K562 treated with DMSO at 1 percent for 48 hours (cell line): ENCODE measurements around the gene TIMM44. TPM values are rescaled to one million over a fixed set of nuclear protein-coding genes. Genes with fewer than 3 reads are reported as not detected.

Experiments used
- total RNA-seq: library from RNA; unstranded; fragments of 300-600 nt; gene quantifications from 2 replicates; pipeline ENCODE4 v1.2.3, GENCODE V29; 2022; ENCODE audit warnings: low replicate concordance; ENCODE audit errors: extremely low read depth

The TIMM44 gene
- not detected in 2 replicates for total RNA-seq

GRCh38 chr19:7943444-7944176 lies at the start of gene TIMM44:
TSS of gene TIMM44 (minus strand) at chr19:7943666. CDS start at chr19:7943651, 15 bp downstream.

GRCh38 chr19:7926021-7926726 lies 17.3 kb downstream of the TIMM44 start, which contains the start of gene CTXN1:
TSS of gene CTXN1 (minus strand) at chr19:7926135. CDS start at chr19:7925538, 597 bp downstream.

GRCh38 chr19:7919610-7920518 lies 23.6 kb downstream of the TIMM44 start, which contains the start of gene SNAPC2:
TSS of gene SNAPC2 (plus strand) at chr19:7920338. CDS start at chr19:7920367, 29 bp downstream.

GRCh38 chr19:7914598-7915045 lies 28.8 kb downstream of the TIMM44 start, which contains the start of gene TGFBR3L:
TSS of gene TGFBR3L (plus strand) at chr19:7914830.

GRCh38 chr19:7903244-7904073 lies 40.0 kb downstream of the TIMM44 start, which contains the start of gene MAP2K7:
TSS of gene MAP2K7 (plus strand) at chr19:7903877. CDS start at chr19:7903945, 68 bp downstream.

GRCh38 chr19:7888145-7888825 lies 55.2 kb downstream of the TIMM44 start, which contains the start of gene LRRC8E:
TSS of gene LRRC8E (plus strand) at chr19:7888510. CDS start at chr19:7895604, 7,094 bp downstream.

Other genes with a start within 250 kb of the TIMM44 start
- gene FCER2, start 241.5 kb downstream of the TIMM44 start, total RNA-seq = not detected in 2 replicates
- gene CLEC4G, start 211.6 kb downstream of the TIMM44 start, total RNA-seq = not detected in 2 replicates
- not detected in 2 replicates for gene CD209, start 196.1 kb downstream of the TIMM44 start, total RNA-seq
- not detected in 2 replicates for gene CLEC4M, start 180.4 kb downstream of the TIMM44 start, total RNA-seq
- gene EVI5L, start 113.4 kb downstream of the TIMM44 start, total RNA-seq = not detected in 2 replicates
- not detected in 2 replicates for gene PRR36, start 69.3 kb downstream of the TIMM44 start, total RNA-seq
- gene LRRC8E, start 55.2 kb downstream of the TIMM44 start, total RNA-seq = not detected in 2 replicates
- not detected in 2 replicates for gene MAP2K7, start 39.8 kb downstream of the TIMM44 start, total RNA-seq
- not detected in 2 replicates for gene TGFBR3L, start 28.8 kb downstream of the TIMM44 start, total RNA-seq
- gene SNAPC2, start 23.3 kb downstream of the TIMM44 start, total RNA-seq = not detected in 2 replicates
- gene CTXN1, start 17.5 kb downstream of the TIMM44 start, total RNA-seq = not detected in 2 replicates
- not detected in 2 replicates for gene ELAVL1, start 62.0 kb upstream of the TIMM44 start, total RNA-seq
- gene CCL25, start 109.1 kb upstream of the TIMM44 start, total RNA-seq = not detected in 2 replicates
- not detected in 2 replicates for gene FBN3, start 205.9 kb upstream of the TIMM44 start, total RNA-seq